WTC11 (cell line): ENCODE measurements around the gene KHK. TPM values are rescaled to one million over a fixed set of nuclear protein-coding genes. Genes with fewer than 3 reads are reported as not detected.

Experiments used
- ATAC-seq: fragments of 200-7000 bp; cut with Tn5 transposase; 2 replicates; pipeline ENCODE4 v1.10.0; 2021; ENCODE audit warnings: mild to moderate bottlenecking, moderate library complexity
- CTCF ChIA-PET: fragments of 300-600 bp; sonication (Branson Sonifier 250); formaldehyde crosslinking; loops from one replicate; lab custom pipeline; 2021; ENCODE audit warnings: antibody characterized with exemption; lab: Charles Lee
- POLR2A ChIA-PET: fragments of 350-600 bp; sonication (Branson Sonifier 250); formaldehyde crosslinking; loops from one replicate; lab custom pipeline; 2021; ENCODE audit warnings: antibody characterized with exemption; lab: Charles Lee
- DNase-seq: peaks from one replicate; pipeline ENCODE4 v3.0.0; 2021; ENCODE audit warnings: low spot score
- H3K27ac Mint-ChIP-seq: 2 replicates; pipeline ENCODE4 v1.8.0; 2021; ENCODE audit warnings: mixed read lengths
- H3K27me3 Mint-ChIP-seq: 2 replicates; pipeline ENCODE4 v1.8.0; 2021; ENCODE audit warnings: low read depth, mild to moderate bottlenecking, moderate library complexity, mixed read lengths
- H3K36me3 Mint-ChIP-seq: 2 replicates; pipeline ENCODE4 v1.8.0; 2021; ENCODE audit warnings: mixed read lengths
- H3K4me1 Mint-ChIP-seq: 2 replicates; pipeline ENCODE4 v1.8.0; 2022; ENCODE audit warnings: mixed read lengths
- H3K4me3 Mint-ChIP-seq: 2 replicates; pipeline ENCODE4 v1.8.0; 2021; ENCODE audit warnings: mild to moderate bottlenecking, moderate library complexity, mixed read lengths
- H3K9me3 Mint-ChIP-seq: 2 replicates; pipeline ENCODE4 v1.8.0; 2021; ENCODE audit warnings: mixed read lengths
- CREM ChIP-seq: sonication (generic); formaldehyde crosslinking; IDR thresholded peaks from 2 replicates; pipeline ENCODE4 v1.8.1; 2022; ENCODE audit warnings: mild to moderate bottlenecking, missing genetic modification reagents, moderate library complexity
- FOXJ3 ChIP-seq: sonication (generic); formaldehyde crosslinking; IDR thresholded peaks from 2 replicates; pipeline ENCODE4 v1.9.0; 2021; ENCODE audit warnings: missing genetic modification reagents, mild to moderate bottlenecking, borderline replicate concordance
- GTF2I ChIP-seq: fragments of 250-450 bp; sonication (Bioruptor Pico); conservative IDR thresholded peaks from 2 replicates; pipeline ENCODE4 v1.4.0; 2021; ENCODE audit warnings: mild to moderate bottlenecking
- JAZF1 ChIP-seq: fragments of 250-450 bp; sonication (Bioruptor Pico); IDR thresholded peaks from 2 replicates; pipeline ENCODE4 v1.9.0; 2021; ENCODE audit warnings: moderate library complexity, mild to moderate bottlenecking, inconsistent platforms
- NR2C2 ChIP-seq: sonication (generic); formaldehyde crosslinking; IDR thresholded peaks from 2 replicates; pipeline ENCODE4 v1.8.0; 2022; ENCODE audit warnings: mild to moderate bottlenecking, missing genetic modification reagents
- total RNA-seq: library from RNA; stranded (reverse); gene quantifications from 3 replicates; pipeline ENCODE4 v1.2.3, GENCODE V29; 2021
- TF ChIP-seq, protein P1 (sequence below): sonication (generic); formaldehyde crosslinking; IDR thresholded peaks from 2 replicates; pipeline ENCODE4 v1.8.1; 2022; ENCODE audit warnings: mild to moderate bottlenecking, moderate library complexity, missing genetic modification reagents
- TF ChIP-seq, protein P2 (sequence below): sonication (generic); formaldehyde crosslinking; IDR thresholded peaks from 2 replicates; pipeline ENCODE4 v1.8.1; 2022; ENCODE audit warnings: low read depth, missing genetic modification reagents, borderline replicate concordance
- TF ChIP-seq, protein P3 (sequence below): sonication (generic); formaldehyde crosslinking; conservative IDR thresholded peaks from 2 replicates; pipeline ENCODE4 v1.8.1; 2022; ENCODE audit warnings: mild to moderate bottlenecking, missing genetic modification reagents
- TF ChIP-seq, protein P4 (sequence below): fragments of 250-450 bp; sonication (Bioruptor Pico); IDR thresholded peaks from 2 replicates; pipeline ENCODE4 v1.9.0; 2021; ENCODE audit warnings: mild to moderate bottlenecking
- TF ChIP-seq, protein P5 (sequence below): sonication (generic); formaldehyde crosslinking; IDR thresholded peaks from 2 replicates; pipeline ENCODE4 v1.8.0; 2023; ENCODE audit warnings: mild to moderate bottlenecking, missing genetic modification reagents
- TF ChIP-seq, protein P6 (sequence below): fragments of 250-450 bp; sonication (Bioruptor Pico); IDR thresholded peaks from 2 replicates; pipeline ENCODE4 v1.9.0; 2021; ENCODE audit warnings: mild to moderate bottlenecking
- TF ChIP-seq, protein P7 (sequence below): sonication (generic); formaldehyde crosslinking; IDR thresholded peaks from 2 replicates; pipeline ENCODE4 v1.8.1; 2023; ENCODE audit warnings: mild to moderate bottlenecking, missing genetic modification reagents, moderate library complexity
- TF ChIP-seq, protein P8 (sequence below): sonication (generic); formaldehyde crosslinking; conservative IDR thresholded peaks from 2 replicates; pipeline ENCODE4 v1.8.1; 2023; ENCODE audit warnings: mild to moderate bottlenecking, low read depth, missing genetic modification reagents, moderate library complexity
- TF ChIP-seq, protein P9 (sequence below): sonication (generic); formaldehyde crosslinking; IDR thresholded peaks from 2 replicates; pipeline ENCODE4 v1.8.1; 2023; ENCODE audit warnings: mild to moderate bottlenecking, moderate library complexity, missing genetic modification reagents

Gene KHK
- total RNA-seq, 1 experiment from 2014 or later, result 17.4 TPM

DNA sequence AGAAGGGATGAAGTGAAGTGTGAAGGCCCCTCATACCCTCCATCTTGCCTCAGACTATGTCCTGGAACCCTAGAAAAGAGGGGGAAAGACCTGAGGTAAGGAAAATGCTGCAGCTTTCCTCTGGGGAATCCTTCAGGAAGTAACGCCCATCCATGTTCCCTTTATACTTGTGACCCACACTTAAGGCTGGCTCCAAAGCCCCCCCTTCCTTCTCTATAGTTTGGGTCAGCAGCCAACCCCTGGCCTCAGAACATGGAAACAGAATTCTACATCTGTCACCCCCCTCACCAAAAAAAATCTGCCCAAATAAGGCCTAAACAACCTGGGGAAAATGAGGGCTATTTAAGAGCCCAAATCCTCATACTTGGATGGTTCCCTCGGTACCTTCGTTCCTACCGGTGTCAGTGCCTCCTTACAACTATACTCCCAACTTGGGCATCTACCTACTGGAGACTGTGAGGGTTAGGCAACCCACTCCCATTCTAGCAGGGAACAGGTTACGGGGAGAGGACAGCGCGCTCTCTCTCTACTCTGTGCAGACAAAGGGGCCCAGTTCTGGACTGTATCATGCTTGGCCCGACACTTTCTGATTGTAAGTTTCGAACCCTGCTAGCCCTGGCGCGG is 15.8 kb upstream of the KHK start:
- no peaks in the 10 kb centered on the region; the same call in 1 of the 2 replicates for H3K27me3 Mint-ChIP-seq
- H3K36me3 Mint-ChIP-seq, result peaks cover 32% of the 10 kb centered on the region
- no peak for ATAC-seq
- peak overlapping the region; percentile 90 for H3K27ac Mint-ChIP-seq
- TF ChIP-seq, protein P1, sequence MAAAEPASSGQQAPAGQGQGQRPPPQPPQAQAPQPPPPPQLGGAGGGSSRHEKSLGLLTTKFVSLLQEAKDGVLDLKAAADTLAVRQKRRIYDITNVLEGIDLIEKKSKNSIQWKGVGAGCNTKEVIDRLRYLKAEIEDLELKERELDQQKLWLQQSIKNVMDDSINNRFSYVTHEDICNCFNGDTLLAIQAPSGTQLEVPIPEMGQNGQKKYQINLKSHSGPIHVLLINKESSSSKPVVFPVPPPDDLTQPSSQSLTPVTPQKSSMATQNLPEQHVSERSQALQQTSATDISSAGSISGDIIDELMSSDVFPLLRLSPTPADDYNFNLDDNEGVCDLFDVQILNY (CRISPR knock-in tag), result no peak
- TF ChIP-seq GTF2I (CRISPR knock-in tag), result no peak
- TF ChIP-seq CREM, result no peak
- TF ChIP-seq NR2C2, result no peak
- TF ChIP-seq, protein P2, sequence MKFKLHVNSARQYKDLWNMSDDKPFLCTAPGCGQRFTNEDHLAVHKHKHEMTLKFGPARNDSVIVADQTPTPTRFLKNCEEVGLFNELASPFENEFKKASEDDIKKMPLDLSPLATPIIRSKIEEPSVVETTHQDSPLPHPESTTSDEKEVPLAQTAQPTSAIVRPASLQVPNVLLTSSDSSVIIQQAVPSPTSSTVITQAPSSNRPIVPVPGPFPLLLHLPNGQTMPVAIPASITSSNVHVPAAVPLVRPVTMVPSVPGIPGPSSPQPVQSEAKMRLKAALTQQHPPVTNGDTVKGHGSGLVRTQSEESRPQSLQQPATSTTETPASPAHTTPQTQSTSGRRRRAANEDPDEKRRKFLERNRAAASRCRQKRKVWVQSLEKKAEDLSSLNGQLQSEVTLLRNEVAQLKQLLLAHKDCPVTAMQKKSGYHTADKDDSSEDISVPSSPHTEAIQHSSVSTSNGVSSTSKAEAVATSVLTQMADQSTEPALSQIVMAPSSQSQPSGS (CRISPR knock-in tag), result no peak
- TF ChIP-seq, protein P3, sequence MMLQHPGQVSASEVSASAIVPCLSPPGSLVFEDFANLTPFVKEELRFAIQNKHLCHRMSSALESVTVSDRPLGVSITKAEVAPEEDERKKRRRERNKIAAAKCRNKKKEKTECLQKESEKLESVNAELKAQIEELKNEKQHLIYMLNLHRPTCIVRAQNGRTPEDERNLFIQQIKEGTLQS (CRISPR knock-in tag), result no peak
- TF ChIP-seq, protein P4, sequence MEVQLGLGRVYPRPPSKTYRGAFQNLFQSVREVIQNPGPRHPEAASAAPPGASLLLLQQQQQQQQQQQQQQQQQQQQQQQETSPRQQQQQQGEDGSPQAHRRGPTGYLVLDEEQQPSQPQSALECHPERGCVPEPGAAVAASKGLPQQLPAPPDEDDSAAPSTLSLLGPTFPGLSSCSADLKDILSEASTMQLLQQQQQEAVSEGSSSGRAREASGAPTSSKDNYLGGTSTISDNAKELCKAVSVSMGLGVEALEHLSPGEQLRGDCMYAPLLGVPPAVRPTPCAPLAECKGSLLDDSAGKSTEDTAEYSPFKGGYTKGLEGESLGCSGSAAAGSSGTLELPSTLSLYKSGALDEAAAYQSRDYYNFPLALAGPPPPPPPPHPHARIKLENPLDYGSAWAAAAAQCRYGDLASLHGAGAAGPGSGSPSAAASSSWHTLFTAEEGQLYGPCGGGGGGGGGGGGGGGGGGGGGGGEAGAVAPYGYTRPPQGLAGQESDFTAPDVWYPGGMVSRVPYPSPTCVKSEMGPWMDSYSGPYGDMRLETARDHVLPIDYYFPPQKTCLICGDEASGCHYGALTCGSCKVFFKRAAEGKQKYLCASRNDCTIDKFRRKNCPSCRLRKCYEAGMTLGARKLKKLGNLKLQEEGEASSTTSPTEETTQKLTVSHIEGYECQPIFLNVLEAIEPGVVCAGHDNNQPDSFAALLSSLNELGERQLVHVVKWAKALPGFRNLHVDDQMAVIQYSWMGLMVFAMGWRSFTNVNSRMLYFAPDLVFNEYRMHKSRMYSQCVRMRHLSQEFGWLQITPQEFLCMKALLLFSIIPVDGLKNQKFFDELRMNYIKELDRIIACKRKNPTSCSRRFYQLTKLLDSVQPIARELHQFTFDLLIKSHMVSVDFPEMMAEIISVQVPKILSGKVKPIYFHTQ, result no peak
- TF ChIP-seq, protein P5, sequence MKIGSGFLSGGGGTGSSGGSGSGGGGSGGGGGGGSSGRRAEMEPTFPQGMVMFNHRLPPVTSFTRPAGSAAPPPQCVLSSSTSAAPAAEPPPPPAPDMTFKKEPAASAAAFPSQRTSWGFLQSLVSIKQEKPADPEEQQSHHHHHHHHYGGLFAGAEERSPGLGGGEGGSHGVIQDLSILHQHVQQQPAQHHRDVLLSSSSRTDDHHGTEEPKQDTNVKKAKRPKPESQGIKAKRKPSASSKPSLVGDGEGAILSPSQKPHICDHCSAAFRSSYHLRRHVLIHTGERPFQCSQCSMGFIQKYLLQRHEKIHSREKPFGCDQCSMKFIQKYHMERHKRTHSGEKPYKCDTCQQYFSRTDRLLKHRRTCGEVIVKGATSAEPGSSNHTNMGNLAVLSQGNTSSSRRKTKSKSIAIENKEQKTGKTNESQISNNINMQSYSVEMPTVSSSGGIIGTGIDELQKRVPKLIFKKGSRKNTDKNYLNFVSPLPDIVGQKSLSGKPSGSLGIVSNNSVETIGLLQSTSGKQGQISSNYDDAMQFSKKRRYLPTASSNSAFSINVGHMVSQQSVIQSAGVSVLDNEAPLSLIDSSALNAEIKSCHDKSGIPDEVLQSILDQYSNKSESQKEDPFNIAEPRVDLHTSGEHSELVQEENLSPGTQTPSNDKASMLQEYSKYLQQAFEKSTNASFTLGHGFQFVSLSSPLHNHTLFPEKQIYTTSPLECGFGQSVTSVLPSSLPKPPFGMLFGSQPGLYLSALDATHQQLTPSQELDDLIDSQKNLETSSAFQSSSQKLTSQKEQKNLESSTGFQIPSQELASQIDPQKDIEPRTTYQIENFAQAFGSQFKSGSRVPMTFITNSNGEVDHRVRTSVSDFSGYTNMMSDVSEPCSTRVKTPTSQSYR (CRISPR knock-in tag), result no peak
- TF ChIP-seq, protein P6, sequence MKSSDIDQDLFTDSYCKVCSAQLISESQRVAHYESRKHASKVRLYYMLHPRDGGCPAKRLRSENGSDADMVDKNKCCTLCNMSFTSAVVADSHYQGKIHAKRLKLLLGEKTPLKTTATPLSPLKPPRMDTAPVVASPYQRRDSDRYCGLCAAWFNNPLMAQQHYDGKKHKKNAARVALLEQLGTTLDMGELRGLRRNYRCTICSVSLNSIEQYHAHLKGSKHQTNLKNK, result no peak
- TF ChIP-seq JAZF1, result no peak
- TF ChIP-seq FOXJ3 (CRISPR knock-in tag), result no peak
- TF ChIP-seq, protein P7, sequence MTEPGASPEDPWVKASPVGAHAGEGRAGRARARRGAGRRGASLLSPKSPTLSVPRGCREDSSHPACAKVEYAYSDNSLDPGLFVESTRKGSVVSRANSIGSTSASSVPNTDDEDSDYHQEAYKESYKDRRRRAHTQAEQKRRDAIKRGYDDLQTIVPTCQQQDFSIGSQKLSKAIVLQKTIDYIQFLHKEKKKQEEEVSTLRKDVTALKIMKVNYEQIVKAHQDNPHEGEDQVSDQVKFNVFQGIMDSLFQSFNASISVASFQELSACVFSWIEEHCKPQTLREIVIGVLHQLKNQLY (CRISPR knock-in tag), result no peak
- TF ChIP-seq, protein P8, sequence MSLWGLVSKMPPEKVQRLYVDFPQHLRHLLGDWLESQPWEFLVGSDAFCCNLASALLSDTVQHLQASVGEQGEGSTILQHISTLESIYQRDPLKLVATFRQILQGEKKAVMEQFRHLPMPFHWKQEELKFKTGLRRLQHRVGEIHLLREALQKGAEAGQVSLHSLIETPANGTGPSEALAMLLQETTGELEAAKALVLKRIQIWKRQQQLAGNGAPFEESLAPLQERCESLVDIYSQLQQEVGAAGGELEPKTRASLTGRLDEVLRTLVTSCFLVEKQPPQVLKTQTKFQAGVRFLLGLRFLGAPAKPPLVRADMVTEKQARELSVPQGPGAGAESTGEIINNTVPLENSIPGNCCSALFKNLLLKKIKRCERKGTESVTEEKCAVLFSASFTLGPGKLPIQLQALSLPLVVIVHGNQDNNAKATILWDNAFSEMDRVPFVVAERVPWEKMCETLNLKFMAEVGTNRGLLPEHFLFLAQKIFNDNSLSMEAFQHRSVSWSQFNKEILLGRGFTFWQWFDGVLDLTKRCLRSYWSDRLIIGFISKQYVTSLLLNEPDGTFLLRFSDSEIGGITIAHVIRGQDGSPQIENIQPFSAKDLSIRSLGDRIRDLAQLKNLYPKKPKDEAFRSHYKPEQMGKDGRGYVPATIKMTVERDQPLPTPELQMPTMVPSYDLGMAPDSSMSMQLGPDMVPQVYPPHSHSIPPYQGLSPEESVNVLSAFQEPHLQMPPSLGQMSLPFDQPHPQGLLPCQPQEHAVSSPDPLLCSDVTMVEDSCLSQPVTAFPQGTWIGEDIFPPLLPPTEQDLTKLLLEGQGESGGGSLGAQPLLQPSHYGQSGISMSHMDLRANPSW (CRISPR knock-in tag), result no peak
- TF ChIP-seq, protein P9, sequence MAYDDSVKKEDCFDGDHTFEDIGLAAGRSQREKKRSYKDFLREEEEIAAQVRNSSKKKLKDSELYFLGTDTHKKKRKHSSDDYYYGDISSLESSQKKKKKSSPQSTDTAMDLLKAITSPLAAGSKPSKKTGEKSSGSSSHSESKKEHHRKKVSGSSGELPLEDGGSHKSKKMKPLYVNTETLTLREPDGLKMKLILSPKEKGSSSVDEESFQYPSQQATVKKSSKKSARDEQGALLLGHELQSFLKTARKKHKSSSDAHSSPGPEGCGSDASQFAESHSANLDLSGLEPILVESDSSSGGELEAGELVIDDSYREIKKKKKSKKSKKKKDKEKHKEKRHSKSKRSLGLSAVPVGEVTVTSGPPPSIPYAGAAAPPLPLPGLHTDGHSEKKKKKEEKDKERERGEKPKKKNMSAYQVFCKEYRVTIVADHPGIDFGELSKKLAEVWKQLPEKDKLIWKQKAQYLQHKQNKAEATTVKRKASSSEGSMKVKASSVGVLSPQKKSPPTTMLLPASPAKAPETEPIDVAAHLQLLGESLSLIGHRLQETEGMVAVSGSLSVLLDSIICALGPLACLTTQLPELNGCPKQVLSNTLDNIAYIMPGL (CRISPR knock-in tag), result no peak
- CTCF ChIA-PET, result interaction anchor here (0.9 to 4.5 kb wide), 14 partner anchors 10 to 225 kb away, joined by 3 to 50 read pairs (median 7); partner anchors contain the start of genes AGBL5, KHK and PREB
- H3K9me3 Mint-ChIP-seq, result no peaks in the 10 kb centered on the region
- no peak for DNase-seq
- H3K4me3 Mint-ChIP-seq, result peak overlapping the region; percentile 98
- peaks cover 11% of the 10 kb centered on the region for H3K4me1 Mint-ChIP-seq
- POLR2A ChIA-PET, result interaction anchor here (0.6 to 3.2 kb wide), 13 partner anchors 8 to 165 kb away, joined by 3 to 27 read pairs (median 4); partner anchors contain the start of genes AGBL5, KHK, SLC5A6 and TMEM214
